Subcutaneous adipose tissue (tissue), 4 donors: ENCODE results near the gene COA3. TPM values are rescaled to one million over a fixed set of nuclear protein-coding genes. Genes with fewer than 3 reads are reported as not detected.

Experiments used
- CTCF ChIP-seq: fragments of 450-650 bp; IDR thresholded peaks from one replicate; pipeline ENCODE4 v1.5.1; 2016; ENCODE audit warnings: low read depth, mild to moderate bottlenecking, control low read depth, antibody characterized with exemption, moderate library complexity
- total RNA-seq, 4 donors: library from RNA; depleted of rRNA; stranded (reverse); fragments of >200 nt; gene quantifications; one replicate each; pipeline ENCODE4 v1.1.0, GENCODE V29; 2016

COA3 gene
- total RNA-seq, 4 donors from 2014 or later, result 51.8 to 76.6 (median 60.4) TPM

DNA sequence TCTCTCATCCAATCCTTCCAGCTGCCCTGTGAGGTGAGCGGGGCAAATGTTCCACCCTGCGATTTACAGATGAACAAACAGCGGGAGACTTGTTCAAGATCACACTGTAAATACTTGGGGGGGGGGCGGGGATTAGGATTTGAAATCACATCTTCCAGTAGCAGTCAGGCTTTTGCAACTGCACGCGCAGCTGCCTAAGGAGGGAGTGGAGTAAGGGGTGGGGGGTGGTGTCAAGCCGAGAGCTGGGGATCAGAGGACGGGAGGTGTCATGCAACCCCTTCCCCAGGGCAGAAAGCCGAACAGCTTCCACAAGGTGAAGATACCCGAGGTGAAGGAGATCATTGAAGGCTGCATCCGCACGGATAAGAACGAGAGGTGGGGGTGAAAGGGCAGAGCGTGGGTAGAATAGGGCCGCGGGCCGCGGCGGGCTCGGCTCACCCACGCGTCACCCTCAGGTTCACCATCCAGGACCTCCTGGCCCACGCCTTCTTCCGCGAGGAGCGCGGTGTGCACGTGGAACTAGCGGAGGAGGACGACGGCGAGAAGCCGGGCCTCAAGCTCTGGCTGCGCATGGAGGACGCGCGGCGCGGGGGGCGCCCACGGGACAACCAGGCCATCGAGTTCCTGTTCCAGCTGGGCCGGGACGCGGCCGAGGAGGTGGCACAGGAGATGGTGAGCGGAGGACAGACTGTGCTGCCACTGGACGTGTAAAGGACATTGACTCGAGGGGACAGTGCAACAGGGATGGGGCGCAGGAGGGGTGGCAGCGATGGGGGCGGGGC lies 13.5 kb downstream of the COA3 start:
- TF ChIP-seq CTCF, result no peak

GRCh38 chr17:42784409-42784808 lies 14.1 kb downstream of the COA3 start:
- TF ChIP-seq CTCF, result no peak

DNA sequence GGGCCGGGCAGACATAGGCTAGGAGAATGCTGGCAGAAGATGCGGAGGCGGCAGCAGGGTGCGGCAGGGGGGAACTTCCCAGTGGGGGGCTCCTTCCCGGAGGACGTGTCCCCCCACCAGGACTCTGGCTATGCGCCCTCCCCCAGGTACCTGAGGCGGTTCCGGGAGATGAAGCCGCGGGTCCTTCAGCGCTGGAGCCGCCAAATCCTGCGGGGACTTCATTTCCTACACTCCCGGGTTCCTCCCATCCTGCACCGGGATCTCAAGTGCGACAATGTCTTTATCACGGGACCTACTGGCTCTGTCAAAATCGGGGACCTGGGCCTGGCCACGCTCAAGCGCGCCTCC lies 14.7 kb downstream of the COA3 start:
- TF ChIP-seq CTCF, result no peak

DNA sequence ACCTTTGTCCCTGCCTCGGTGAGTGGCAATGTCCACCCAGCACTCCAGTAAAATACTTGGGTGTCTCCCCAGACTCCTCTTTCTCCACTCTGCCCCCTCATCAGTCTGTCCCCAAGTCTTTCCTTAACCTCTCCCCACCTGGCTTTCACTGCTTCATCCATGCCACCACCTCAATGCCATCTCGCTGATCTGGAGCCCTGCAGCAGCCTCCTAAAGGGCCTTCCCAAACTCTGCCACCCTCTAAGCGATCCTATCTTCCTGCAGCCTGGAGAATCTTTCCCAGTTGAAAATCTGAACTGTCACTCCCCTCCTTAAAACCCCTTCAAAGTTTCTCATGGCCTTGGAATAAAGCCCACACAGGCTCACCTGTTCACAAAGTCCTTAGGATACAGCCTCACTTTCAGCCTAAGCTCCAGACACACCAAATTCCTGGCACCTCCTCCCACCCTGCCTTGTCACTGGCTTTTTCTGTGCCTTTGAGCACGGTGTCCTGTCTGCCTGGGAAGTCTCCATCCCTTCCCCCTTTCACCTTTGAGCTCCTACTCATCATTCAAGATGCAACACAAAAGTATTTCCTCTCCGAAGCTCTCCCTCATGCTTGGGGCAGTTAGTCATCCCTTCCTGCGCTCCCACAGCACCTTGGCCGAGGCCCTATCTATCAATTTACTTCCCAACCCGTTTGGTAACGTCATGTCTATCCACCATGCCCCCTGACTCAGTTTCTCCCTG lies 15.3 kb downstream of the COA3 start:
- no peak for TF ChIP-seq CTCF

- TF ChIP-seq CTCF, result no peak
Observed at GRCh38 chr17:42782166-42783061, 16.1 kb downstream of the COA3 start.

- TF ChIP-seq CTCF, result no peak
Observed at GRCh38 chr17:42781639-42782165, 16.8 kb downstream of the COA3 start.
